ENCODE measurements around the gene CHFR.
"Not testable (repeated sequence)": the region's sequence is repeated elsewhere in the genome, so short reads cannot be mapped to it uniquely, and the experiment has no call there.

Gene CHFR

GRCh38 chr12:132887513-132888351 lies at the start of gene CHFR:
Gene CHFR, minus strand, starts transcription at chr12:132887605. Its CDS starts 277 bp downstream, at chr12:132887328.
- DNase-seq: peak; percentile 93

- DNase-seq: not testable (repeated sequence)
Observed at GRCh38 chr12:132936921-132937320, 49.5 kb upstream of the CHFR start.

- DNase-seq: no peak
Observed at GRCh38 chr12:132936163-132936562, 48.8 kb upstream of the CHFR start.

GRCh38 chr12:132926415-132926833 lies 39.0 kb upstream of the CHFR start:
- DNase-seq: no peak

- DNase-seq: no peak
Observed at GRCh38 chr12:132925597-132926414, 38.4 kb upstream of the CHFR start.

GRCh38 chr12:132924356-132924755 lies 37.0 kb upstream of the CHFR start:
- DNase-seq: no peak

- DNase-seq: no peak
Observed at GRCh38 chr12:132923356-132923909, 36.0 kb upstream of the CHFR start.

- no peak for DNase-seq
Observed at GRCh38 chr12:132922676-132923075, 35.3 kb upstream of the CHFR start.

GRCh38 chr12:132921685-132922084 lies 34.3 kb upstream of the CHFR start:
- DNase-seq: no peak

- DNase-seq: no peak
Observed at GRCh38 chr12:132918680-132919079, 31.3 kb upstream of the CHFR start.

GRCh38 chr12:132909030-132909368 lies 21.6 kb upstream of the CHFR start:
- DNase-seq: no peak

GRCh38 chr12:132908145-132909029 lies 21.0 kb upstream of the CHFR start:
- peak; percentile 97 for DNase-seq

- DNase-seq: not testable (repeated sequence)
Observed at GRCh38 chr12:132907789-132908144, 20.4 kb upstream of the CHFR start.

GRCh38 chr12:132907216-132907615 lies 19.8 kb upstream of the CHFR start:
- DNase-seq: no peak

GRCh38 chr12:132904718-132905328 lies 17.4 kb upstream of the CHFR start:
- DNase-seq: peak; percentile 97

GRCh38 chr12:132899033-132899432 lies 11.6 kb upstream of the CHFR start:
- no peak for DNase-seq

GRCh38 chr12:132888852-132889251 lies 1.4 kb upstream of the CHFR start:
- no peak for DNase-seq

- peak; percentile 67 for DNase-seq
Observed at GRCh38 chr12:132886529-132887477, 602 bp downstream of the CHFR start.

- no peak for DNase-seq
Observed at GRCh38 chr12:132881818-132882217, 5.6 kb downstream of the CHFR start.

- DNase-seq: not testable (repeated sequence)
Observed at GRCh38 chr12:132874620-132875019, 12.8 kb downstream of the CHFR start.

GRCh38 chr12:132874175-132874574 lies 13.2 kb downstream of the CHFR start:
- no peak for DNase-seq

Measured in activated CD8-positive, alpha-beta memory T cell treated with anti-CD3 and anti-CD28 coated beads for 24 hours (primary cell).